Panc1 (cell line): Measurements from ENCODE around the gene FAM20B.

Experiments
- CTCF ChIP-seq: fragments of 450-650 bp; IDR thresholded peaks from 2 replicates; pipeline ENCODE4 v1.5.1; 2017; ENCODE audit warnings: mild to moderate bottlenecking
- SIN3A ChIP-seq: IDR thresholded peaks from 2 replicates; pipeline ENCODE4 v1.6.1; 2012; ENCODE audit warnings: low read depth, mild to moderate bottlenecking, low read length, moderate library complexity, borderline replicate concordance; ENCODE audit not compliant: insufficient read depth

DNA sequence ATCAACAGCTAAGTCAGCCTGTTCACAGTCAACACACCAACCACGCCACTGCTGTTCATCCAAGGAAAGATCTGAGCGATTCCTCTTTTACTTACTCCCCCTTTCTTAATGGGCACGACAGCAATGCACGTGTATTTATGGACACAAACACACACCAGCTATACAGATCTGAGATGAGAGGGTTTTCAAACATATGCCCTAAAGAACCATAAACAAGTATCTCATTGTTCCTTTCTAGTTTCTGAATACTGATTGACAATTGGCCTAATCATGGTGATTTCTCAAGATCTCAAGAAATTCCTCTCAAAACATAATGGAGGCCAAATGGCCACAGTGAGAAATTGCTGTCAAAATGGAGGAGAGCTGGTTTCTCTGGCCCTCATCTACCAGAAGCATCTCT is 74.2 kb downstream of the FAM20B start:
- no peak for TF ChIP-seq CTCF
- no peak for TF ChIP-seq SIN3A
